Brain pericyte (primary cell): ENCODE measurements around the gene COP1.
"Not testable (repeated sequence)": the region's sequence is repeated elsewhere in the genome, so short reads cannot be mapped to it uniquely, and the experiment has no call there.

Experiments
- DNase-seq: peaks from one replicate; pipeline ENCODE4 v3.0.0-alpha.2; 2012; ENCODE audit warnings: low read depth, low spot score

Gene COP1

GRCh38 chr1:176206961-176207902 is at the start of gene COP1:
TSS of gene COP1 (minus strand) at chr1:176207286. CDS start at chr1:176206978, 308 bp downstream.
- peak; percentile 87 for DNase-seq

- DNase-seq: no peak
These were observed 45.1 kb upstream of the COP1 start for GRCh38 chr1:176252191-176252590.

- DNase-seq: no peak
These were observed 37.8 kb upstream of the COP1 start for GRCh38 chr1:176244851-176245250.

DNA sequence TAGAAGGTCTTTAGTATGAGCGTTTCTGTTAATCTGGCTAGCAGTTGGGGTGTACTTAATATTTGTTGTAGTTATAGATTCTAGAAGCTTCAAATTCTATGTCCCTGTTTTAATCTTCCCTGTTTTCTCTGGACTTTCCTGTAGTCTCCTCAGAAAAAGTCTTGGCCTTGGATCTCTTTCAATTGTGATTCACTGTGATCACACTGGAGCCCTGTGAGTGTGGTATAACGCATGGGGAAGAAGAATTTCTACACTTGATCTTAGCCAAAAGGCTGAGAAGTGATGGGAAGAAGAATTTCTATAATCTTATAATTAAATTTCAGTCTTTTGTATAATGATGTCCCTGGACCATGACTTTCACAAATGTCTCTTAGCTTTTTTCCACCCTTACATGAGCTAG is 36.7 kb upstream of the COP1 start:
- DNase-seq: no peak

GRCh38 chr1:176241385-176242015 is 34.4 kb upstream of the COP1 start:
- DNase-seq: no peak

DNA sequence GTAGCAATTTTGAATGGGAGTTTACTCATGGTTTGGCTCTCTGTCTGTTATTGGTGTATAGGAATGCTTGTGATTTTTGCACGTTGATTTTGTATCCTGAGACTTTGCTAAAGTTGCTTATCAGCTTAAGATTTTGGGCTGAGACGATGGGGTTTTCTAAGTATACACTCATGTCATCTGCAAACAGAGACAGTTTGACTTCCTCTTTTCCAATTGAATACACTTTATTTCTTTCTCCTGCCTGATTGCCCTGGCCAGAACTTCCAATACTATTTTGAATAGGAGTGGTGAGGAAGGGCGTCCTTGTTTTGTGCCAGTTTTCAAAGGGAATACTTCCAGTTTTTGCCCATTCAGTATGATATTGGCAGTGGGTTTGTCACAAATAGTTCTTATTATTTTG is 26.6 kb upstream of the COP1 start:
- not testable (repeated sequence) for DNase-seq

- no peak for DNase-seq
These were observed 20.5 kb upstream of the COP1 start for GRCh38 chr1:176227579-176227978.

DNA sequence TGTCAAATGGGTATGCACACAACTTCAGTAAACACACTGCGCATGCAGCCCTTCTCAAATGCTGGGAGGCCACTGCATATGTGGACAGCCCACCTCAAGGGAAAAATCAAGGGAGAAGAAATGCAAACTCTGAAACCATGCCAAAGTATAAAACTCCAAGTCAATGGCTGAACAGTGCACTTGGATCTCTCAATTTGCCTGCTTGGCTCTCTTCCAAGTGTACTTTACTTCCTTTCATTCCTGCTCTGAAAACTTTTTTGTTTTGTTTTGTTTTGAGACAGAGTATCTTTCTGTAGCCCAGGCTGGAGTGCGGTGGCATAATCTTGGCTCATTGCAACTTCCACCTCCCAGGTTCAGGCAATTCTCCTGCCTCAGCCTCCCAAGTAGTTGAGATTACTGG is 18.8 kb upstream of the COP1 start:
- no peak for DNase-seq

DNA sequence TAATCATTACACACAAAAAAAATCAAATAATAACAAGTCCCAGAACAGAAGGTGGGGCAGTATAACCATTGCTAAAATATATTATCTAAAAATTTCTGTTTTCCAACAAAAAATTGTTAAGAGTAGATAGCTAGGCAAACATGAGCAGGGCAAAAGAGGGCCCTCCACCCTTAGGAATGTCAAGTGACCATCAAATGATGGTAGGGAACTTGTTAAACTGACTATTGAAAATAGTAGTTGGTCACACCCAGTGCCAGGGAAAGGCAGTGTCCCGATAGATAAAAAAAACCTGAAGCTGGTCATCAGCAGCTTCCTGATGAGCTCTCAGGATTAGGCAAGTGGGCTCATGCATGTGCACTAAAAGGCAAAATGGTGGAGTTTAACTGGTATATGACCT is 18.4 kb upstream of the COP1 start:
- no peak for DNase-seq

DNA sequence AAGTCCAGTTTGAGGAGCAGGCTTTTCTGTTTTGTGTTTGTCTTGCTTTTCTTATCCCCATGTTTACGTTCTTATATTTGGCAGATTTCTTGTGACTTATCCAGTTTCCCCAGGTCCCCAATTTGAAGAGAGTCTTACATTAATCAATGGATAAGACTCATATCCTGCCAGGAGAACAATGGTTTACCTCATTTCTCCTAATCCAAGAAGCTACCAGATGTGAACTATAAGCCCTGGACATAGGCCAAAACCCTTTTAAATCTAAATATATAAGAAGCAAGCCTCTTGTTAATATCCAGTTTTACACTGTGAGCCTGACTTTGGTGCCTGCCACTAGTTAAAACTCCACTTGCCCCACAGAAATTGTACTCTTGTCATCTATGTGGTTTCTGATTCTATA is 15.1 kb upstream of the COP1 start:
- no peak for DNase-seq

- DNase-seq: no peak
These were observed 13.1 kb upstream of the COP1 start for GRCh38 chr1:176220100-176220689.

DNA sequence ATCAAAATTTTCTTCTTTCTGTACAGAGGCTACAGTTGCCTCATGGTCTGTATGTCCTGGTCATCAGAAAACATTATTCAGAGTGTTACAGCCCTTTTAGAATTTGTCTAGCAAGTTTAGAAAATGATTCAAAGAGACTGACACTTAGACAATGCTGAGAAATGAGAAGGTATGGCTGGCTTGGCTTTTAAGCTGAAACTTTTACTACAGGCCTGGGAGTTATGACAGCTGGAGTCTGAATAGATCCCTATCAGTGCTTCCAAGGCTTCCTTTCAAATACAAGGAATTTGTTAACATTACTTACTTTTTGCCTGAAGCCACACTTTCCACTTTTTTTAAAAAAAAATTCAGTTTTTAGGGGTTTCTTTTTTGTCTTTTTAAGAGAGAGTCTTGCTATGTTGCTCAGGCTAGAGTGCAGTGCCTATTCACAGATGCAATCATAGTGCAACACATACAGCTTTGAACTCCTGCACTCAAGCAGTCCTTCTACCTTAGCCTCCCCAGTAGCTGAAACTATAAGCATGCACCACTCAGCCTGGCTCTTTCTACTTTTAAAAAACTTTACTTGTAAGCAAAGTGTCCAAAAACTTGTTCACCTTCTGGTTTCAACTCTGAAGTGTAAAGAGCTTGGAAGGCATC is 10.5 kb upstream of the COP1 start:
- no peak for DNase-seq

- DNase-seq: no peak
These were observed 8.9 kb upstream of the COP1 start for GRCh38 chr1:176216031-176216430.

DNA sequence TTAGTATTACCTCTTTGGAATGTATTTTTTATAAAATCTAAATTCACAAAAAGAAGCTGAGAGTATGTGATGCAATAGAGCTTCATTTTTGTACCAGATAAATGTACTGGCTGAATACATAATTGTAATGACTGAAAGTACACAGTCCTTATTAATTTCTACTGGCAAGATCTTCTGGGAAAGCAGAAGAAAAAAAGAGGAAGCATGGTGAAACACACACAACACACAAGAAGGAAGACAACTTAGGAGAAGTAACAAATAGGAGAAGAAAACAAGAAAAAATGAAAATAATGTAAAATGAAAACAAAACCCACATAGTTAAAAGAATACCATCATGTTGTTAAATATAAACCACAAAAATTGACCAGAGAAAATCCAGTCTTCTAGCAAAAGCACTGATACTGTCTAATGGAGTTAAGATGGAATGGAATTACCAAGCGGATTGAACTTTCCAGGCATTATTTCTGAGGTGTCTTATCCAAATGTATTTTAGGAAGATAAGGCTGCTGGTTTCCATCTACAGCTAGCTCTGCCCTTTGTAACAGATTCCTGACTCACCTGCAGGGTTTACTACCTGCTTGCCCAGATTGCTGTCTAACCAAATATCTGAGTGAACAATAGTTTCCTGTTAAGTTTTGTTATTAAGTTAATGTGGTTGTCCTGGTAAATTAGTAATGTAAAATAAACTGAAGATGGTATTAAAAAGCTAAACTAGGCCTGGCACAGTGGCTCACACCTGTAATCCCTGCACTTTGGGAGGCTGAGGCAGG is 4.5 kb upstream of the COP1 start:
- DNase-seq: no peak

DNA sequence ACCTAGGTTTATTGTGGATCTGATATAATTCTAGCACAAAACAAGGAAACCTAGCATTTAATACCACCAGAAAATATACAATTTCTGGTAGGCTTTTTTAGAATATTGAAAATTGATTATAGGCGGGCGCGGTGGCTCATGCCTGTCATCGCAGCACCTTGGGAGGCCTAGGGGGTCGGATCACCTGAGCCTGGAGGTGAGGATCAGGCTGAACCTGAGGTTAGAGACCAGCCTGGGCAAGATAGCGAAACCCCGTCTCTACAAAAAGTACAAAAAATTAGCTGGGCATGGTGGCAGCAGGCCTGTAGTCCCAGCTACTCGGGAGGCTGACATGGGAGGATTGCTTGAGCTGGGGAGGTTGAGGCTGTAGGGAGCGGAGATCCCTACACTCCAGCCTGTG is 948 bp upstream of the COP1 start:
- no peak for DNase-seq

GRCh38 chr1:176206006-176206960 is 803 bp downstream of the COP1 start:
- DNase-seq: no peak

DNA sequence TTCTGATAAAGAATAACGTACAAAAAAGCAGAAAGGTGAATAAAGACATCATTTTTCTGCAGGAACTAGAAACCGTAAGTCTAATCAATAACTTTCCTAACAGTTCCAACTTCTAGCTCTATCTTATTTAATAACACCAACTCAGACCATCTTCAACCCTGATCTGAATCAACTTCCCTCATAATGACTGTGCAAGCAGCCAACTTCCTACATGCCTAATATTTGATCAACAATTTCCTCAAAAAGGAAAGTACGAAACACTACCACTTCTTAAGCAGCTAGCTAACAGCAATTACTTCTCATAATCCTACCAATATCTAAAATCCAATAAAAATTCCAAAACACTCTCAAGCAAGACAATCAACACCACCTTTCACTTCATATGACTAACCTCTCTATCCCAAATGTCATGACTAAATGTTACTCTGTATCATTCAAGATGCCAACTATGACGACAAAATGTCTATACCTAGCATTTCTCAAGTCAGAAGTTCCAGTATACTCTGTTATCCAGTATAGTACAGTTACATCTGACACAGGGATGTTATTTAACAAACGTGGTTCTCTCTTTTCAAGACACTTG is 1.7 kb downstream of the COP1 start:
- DNase-seq: no peak

GRCh38 chr1:176204655-176205054 is 2.4 kb downstream of the COP1 start:
- not testable (repeated sequence) for DNase-seq

DNA sequence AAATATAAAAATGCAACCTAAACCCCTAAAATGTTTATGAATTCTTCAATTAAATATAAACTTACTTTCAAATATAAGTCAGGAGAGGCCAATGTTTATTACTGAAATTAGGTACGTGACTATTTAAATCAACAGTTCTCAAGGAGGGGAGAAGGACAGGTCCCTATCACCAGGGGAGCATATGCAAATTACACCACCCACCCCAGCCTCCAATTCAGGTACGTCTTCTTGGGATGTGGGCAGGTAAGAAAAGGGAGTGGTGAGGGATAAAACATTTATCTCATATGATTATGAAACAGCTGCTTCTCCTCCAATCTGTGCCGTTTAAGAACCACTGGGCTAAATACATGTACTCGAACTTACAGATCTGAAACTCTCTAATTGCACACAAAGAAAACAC is 3.4 kb downstream of the COP1 start:
- DNase-seq: no peak

- no peak for DNase-seq
These were observed 5.5 kb downstream of the COP1 start for GRCh38 chr1:176201568-176201967.
